Gastrocnemius medialis (tissue), 4 donors: ENCODE results near the gene NR1H2.

Experiments
- POLR2A ChIP-seq, 2 donors: fragments of 450-650 bp; IDR thresholded peaks; one replicate each; pipeline ENCODE4 v1.6.1; 2017; ENCODE audit warnings: antibody characterized with exemption in 2 of 2, mild to moderate bottlenecking in 2 of 2, moderate library complexity in 2 of 2
- TF ChIP-seq, protein P1 (sequence below), 5 experiments: fragments of 450-650 bp in 3 of 5; fragments of 200-600 bp in 2 of 5; sonication (generic) in 2 of 5; IDR thresholded peaks in 4 of 5; conservative IDR thresholded peaks in 1 of 5; 1 replicate in 4 of 5; 2 replicates in 1 of 5; pipeline ENCODE4 v1.5.1; 2016 to 2019; ENCODE audit warnings: antibody characterized with exemption in 5 of 5, mild to moderate bottlenecking in 3 of 5, moderate library complexity in 3 of 5

DNA sequence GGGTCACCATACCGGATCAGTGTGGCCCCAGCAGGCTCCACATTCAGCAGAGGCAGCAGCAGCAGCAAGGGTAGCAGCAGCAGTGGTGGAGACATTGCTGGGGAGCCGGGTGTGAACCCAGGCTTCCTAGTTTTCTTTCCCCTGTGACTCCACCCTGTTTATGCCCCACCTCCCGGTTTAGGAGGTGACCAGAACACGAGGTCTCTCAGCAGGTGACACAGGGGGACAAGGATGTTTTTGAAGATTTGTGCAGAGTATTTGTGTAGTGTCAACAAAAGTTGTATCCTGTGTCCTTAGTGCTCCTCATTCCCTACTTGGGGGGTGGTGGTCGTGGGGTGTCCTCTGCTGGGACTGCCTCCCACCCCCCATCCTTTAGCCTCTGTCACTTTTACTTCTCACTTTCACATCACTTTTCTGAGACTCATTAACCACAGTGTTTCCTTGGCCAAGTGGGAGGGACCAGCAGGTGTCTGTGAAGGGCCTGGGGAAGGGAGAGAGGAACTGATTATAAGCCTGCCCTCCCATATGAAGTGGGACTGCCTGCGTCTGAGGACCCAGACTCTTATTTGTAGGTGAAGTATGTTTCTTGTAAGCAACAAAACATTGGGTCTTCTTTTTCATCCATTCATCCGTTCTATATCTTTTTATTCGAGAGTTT lies 31.5 kb upstream of the NR1H2 start:
- TF ChIP-seq, protein P1, sequence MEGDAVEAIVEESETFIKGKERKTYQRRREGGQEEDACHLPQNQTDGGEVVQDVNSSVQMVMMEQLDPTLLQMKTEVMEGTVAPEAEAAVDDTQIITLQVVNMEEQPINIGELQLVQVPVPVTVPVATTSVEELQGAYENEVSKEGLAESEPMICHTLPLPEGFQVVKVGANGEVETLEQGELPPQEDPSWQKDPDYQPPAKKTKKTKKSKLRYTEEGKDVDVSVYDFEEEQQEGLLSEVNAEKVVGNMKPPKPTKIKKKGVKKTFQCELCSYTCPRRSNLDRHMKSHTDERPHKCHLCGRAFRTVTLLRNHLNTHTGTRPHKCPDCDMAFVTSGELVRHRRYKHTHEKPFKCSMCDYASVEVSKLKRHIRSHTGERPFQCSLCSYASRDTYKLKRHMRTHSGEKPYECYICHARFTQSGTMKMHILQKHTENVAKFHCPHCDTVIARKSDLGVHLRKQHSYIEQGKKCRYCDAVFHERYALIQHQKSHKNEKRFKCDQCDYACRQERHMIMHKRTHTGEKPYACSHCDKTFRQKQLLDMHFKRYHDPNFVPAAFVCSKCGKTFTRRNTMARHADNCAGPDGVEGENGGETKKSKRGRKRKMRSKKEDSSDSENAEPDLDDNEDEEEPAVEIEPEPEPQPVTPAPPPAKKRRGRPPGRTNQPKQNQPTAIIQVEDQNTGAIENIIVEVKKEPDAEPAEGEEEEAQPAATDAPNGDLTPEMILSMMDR (IDR thresholded peaks at IDR 0.05 in 4 of 5, conservative IDR thresholded peaks at IDR 0.05 in 1 of 5), result no peak
- TF ChIP-seq POLR2A (IDR thresholded peaks at IDR 0.05), result no peak
